Liver (tissue), 9 donors: Measurements from ENCODE around the gene RPS6KB2. TPM values are rescaled to one million over a fixed set of nuclear protein-coding genes. Genes with fewer than 3 reads are reported as not detected.
A peak's percentile ranks its signal among the peaks of the same experiment; 100 is the strongest.

Experiments used
- DNase-seq: peaks from one replicate; pipeline ENCODE4 v3.0.0-alpha.2; 2017; ENCODE audit warnings: low spot score
- H3K27ac ChIP-seq, 2 donors: one replicate each; pipeline ENCODE4 v1.7.0; 2013; ENCODE audit warnings: inconsistent platforms in 2 of 2, low read length in 2 of 2, control low read depth in 1 of 2, low read depth in 1 of 2, mild to moderate bottlenecking in 1 of 2
- H3K27me3 ChIP-seq, 4 donors: one replicate each; pipeline versions ENCODE4 v1.6.1 to v1.7.0; 2013; ENCODE audit warnings: low read length in 3 of 4, inconsistent platforms in 1 of 4, mild to moderate bottlenecking in 1 of 4, moderate library complexity in 1 of 4; ENCODE audit not compliant: control insufficient read depth in 4 of 4, insufficient read depth in 4 of 4
- H3K36me3 ChIP-seq, 4 donors: one replicate each; pipeline versions ENCODE4 v1.6.1 to v1.7.0; 2013; ENCODE audit warnings: low read length in 3 of 4, mild to moderate bottlenecking in 3 of 4, low read depth in 1 of 4, moderate library complexity in 1 of 4; ENCODE audit not compliant: control insufficient read depth in 4 of 4, insufficient read depth in 3 of 4
- H3K4me1 ChIP-seq, 4 donors: one replicate each; pipeline versions ENCODE4 v1.6.1 to v1.7.0; 2013; ENCODE audit warnings: low read length in 3 of 4, mild to moderate bottlenecking in 3 of 4, moderate library complexity in 1 of 4; ENCODE audit not compliant: control insufficient read depth in 4 of 4, insufficient read depth in 4 of 4
- H3K4me3 ChIP-seq, 3 donors: one replicate each; pipeline versions ENCODE4 v1.6.1 to v1.7.0; 2013; ENCODE audit warnings: low read length in 3 of 3, control low read depth in 1 of 3, low read depth in 1 of 3, mild to moderate bottlenecking in 1 of 3
- H3K9ac ChIP-seq, 2 donors: one replicate each; pipeline ENCODE4 v1.7.0; 2013; ENCODE audit warnings: low read length in 2 of 2, mild to moderate bottlenecking in 2 of 2, moderate library complexity in 2 of 2, control low read depth in 1 of 2, low read depth in 1 of 2
- H3K9me3 ChIP-seq, 4 donors: one replicate each; pipeline versions ENCODE4 v1.6.1 to v1.7.0; 2013; ENCODE audit warnings: low read length in 3 of 4; ENCODE audit not compliant: control insufficient read depth in 4 of 4
- CTCF ChIP-seq: fragments of 150-350 bp; IDR thresholded peaks from 2 replicates; pipeline ENCODE4 v1.5.1; 2017; ENCODE audit warnings: improper control_type of control experiment, low read depth, low read length; ENCODE audit not compliant: missing input control
- EGR1 ChIP-seq, 2 donors: IDR thresholded peaks; 2 replicates each; pipeline ENCODE4 v1.6.1; 2016 to 2018; ENCODE audit warnings: antibody characterized with exemption in 2 of 2, low read depth in 2 of 2
- FOXA1 ChIP-seq: IDR thresholded peaks from 2 replicates; pipeline ENCODE4 v1.6.1; 2016; ENCODE audit warnings: antibody characterized with exemption
- FOXA2 ChIP-seq: IDR thresholded peaks from 2 replicates; pipeline ENCODE4 v1.6.1; 2016; ENCODE audit warnings: antibody characterized with exemption
- GABPA ChIP-seq, 2 donors: IDR thresholded peaks in 1 of 2; conservative IDR thresholded peaks in 1 of 2; 2 replicates each; pipeline ENCODE4 v1.6.1; 2016; ENCODE audit warnings: antibody characterized with exemption in 2 of 2, mild to moderate bottlenecking in 1 of 2, moderate library complexity in 1 of 2
- HNF4A ChIP-seq, 2 donors: conservative IDR thresholded peaks; 2 replicates each; pipeline ENCODE4 v1.6.1; 2016; ENCODE audit warnings: antibody characterized with exemption in 2 of 2, mild to moderate bottlenecking in 2 of 2
- HNF4G ChIP-seq: IDR thresholded peaks from 2 replicates; pipeline ENCODE4 v1.6.1; 2016; ENCODE audit warnings: antibody characterized with exemption
- JUND ChIP-seq, 2 donors: IDR thresholded peaks; 2 replicates each; pipeline ENCODE4 v1.6.1; 2016; ENCODE audit warnings: antibody characterized with exemption in 2 of 2
- MAX ChIP-seq: IDR thresholded peaks from 2 replicates; pipeline ENCODE4 v1.6.1; 2016; ENCODE audit warnings: antibody characterized with exemption
- NR2F2 ChIP-seq: IDR thresholded peaks from 2 replicates; pipeline ENCODE4 v1.6.1; 2016; ENCODE audit warnings: antibody characterized with exemption
- RAD21 ChIP-seq, 2 donors: IDR thresholded peaks; 2 replicates each; pipeline ENCODE4 v1.6.1; 2016; ENCODE audit warnings: antibody characterized with exemption in 2 of 2, mild to moderate bottlenecking in 2 of 2
- REST ChIP-seq: IDR thresholded peaks from 2 replicates; pipeline ENCODE4 v1.6.1; 2016; ENCODE audit warnings: antibody characterized with exemption, mild to moderate bottlenecking
- RXRA ChIP-seq, 2 donors: IDR thresholded peaks; 2 replicates each; pipeline ENCODE4 v1.6.1; 2017 to 2018; ENCODE audit warnings: antibody characterized with exemption in 2 of 2, mild to moderate bottlenecking in 1 of 2
- SP1 ChIP-seq: IDR thresholded peaks from 2 replicates; pipeline ENCODE4 v1.6.1; 2018; ENCODE audit warnings: antibody characterized with exemption, mild to moderate bottlenecking
- TAF1 ChIP-seq: conservative IDR thresholded peaks from 2 replicates; pipeline ENCODE4 v1.6.1; 2016; ENCODE audit warnings: antibody characterized with exemption, mild to moderate bottlenecking
- YY1 ChIP-seq: IDR thresholded peaks from 2 replicates; pipeline ENCODE4 v1.6.1; 2016; ENCODE audit warnings: antibody characterized with exemption, mild to moderate bottlenecking
- WGBS: extraction: QIAGEN DNeasy Blood & Tissue Kit; methylation state at CpG from one replicate; pipeline ENCODE4 v1.1.7; 2013; 5-methylcytosine and 5-hydroxymethylcytosine counted together
- polyA plus RNA-seq, 2 donors: library from polyadenylated mRNA; stranded (reverse) in 1 of 2; unstranded in 1 of 2; fragments of 200-250 nt in 1 of 2; fragments of >200 nt in 1 of 2; fragmentation: Nextera tagmentation in 1 of 2; extraction: Ambion mirVana in 1 of 2; gene quantifications; one replicate each; pipeline versions ENCODE4 v1.2.1 to v1.2.3, GENCODE V29; 2013 to 2015
- total RNA-seq, 2 donors: library from RNA; depleted of rRNA; stranded (reverse); fragments of >200 nt; gene quantifications; one replicate each; pipeline ENCODE4 v1.2.3, GENCODE V29; 2014
- TF ChIP-seq, protein P1 (sequence below): IDR thresholded peaks from 2 replicates; pipeline ENCODE4 v1.6.1; 2016; ENCODE audit warnings: antibody characterized with exemption
- donor health status: healthy.
- donor health status: healthy.
- donor health status: healthy.
- donor health status: healthy.
- donor health status: healthy.

The RPS6KB2 gene
- total and polyA plus RNA-seq, 4 donors, result 31.5 to 49.6 (median 37.7) TPM

GRCh38 chr11:67420147-67420645, 8.1 kb upstream of the RPS6KB2 start:
- 38% methylated on average over 15 of the region's 15 CpGs for WGBS
- Histone ChIP-seq H3K27ac (peak overlapping the region; percentile 92 to 94), H3K36me3 (no peaks in the 10 kb centered on the region), H3K9me3 (no peaks in the 10 kb centered on the region), H3K27me3 (no peaks in the 10 kb centered on the region), H3K4me3 (peak overlapping the region in 2 of 3 donors; percentile 58 to 76), H3K4me1 (peaks cover 21 to 34% (median 27%) of the 10 kb centered on the region in 4 donors), H3K9ac (peak overlapping the region in 1 of 2 donors; percentile 39)
- DNase-seq, result no peak
- TF ChIP-seq MAX (no peak), YY1 (no peak), TAF1 (no peak), REST (no peak), EGR1 (IDR thresholded peaks at IDR 0.05; ENCODE audit: low read depth in 2 of 2) (no peak), NR2F2 (no peak), GABPA (IDR thresholded peaks at IDR 0.05 in 1 of 2, conservative IDR thresholded peaks at IDR 0.05 in 1 of 2) (no peak), HNF4A (conservative IDR thresholded peaks at IDR 0.05) (no peak), SP1 (no peak), HNF4G (no peak), FOXA2 (no peak), FOXA1 (no peak), JUND (IDR thresholded peaks at IDR 0.05) (no peak), CTCF (no peak), RXRA (IDR thresholded peaks at IDR 0.05) (no peak), RAD21 (IDR thresholded peaks at IDR 0.05) (no peak)
- TF ChIP-seq, protein P1, sequence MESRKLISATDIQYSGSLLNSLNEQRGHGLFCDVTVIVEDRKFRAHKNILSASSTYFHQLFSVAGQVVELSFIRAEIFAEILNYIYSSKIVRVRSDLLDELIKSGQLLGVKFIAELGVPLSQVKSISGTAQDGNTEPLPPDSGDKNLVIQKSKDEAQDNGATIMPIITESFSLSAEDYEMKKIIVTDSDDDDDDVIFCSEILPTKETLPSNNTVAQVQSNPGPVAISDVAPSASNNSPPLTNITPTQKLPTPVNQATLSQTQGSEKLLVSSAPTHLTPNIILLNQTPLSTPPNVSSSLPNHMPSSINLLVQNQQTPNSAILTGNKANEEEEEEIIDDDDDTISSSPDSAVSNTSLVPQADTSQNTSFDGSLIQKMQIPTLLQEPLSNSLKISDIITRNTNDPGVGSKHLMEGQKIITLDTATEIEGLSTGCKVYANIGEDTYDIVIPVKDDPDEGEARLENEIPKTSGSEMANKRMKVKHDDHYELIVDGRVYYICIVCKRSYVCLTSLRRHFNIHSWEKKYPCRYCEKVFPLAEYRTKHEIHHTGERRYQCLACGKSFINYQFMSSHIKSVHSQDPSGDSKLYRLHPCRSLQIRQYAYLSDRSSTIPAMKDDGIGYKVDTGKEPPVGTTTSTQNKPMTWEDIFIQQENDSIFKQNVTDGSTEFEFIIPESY, result no peak
